ENCODE results near the gene MYH10.
A peak's percentile ranks its signal among the peaks of the same experiment; 100 is the strongest.

MYH10 gene

DNA sequence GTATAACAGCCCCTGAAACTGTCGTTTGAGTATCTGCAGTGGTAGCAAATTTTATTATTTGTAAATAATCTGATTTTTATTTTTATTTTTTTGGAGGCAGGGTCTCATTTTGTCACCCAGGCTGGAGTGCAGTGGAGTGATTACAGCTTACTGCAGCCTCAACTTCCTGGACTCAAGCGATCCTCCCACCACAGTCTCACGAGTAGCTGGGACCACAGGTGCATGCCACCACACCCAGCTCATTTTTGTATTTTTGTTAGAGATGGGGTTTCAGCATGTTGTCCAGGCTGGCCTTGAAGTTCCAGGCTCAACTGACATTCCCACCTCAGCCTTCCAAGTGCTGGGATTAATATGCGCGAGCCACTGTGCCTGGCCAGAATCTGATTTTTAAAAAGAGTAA lies 192.1 kb downstream of the MYH10 start:
- Histone ChIP-seq H3K36me3 (ENCODE audit: control insufficient read depth in 1 of 2, insufficient read depth in 2 of 2, low read length in 2 of 2) (peaks cover 0 to 6% of the 10 kb centered on the region in 2 donors), H3K4me1 (ENCODE audit: control insufficient read depth in 1 of 2, insufficient read depth in 2 of 2, low read length in 2 of 2) (peaks cover 0 to 9% of the 10 kb centered on the region in 2 donors), H3K9me3 (ENCODE audit: control insufficient read depth in 1 of 2, low read length in 2 of 2) (no peaks in the 10 kb centered on the region), H3K27ac (ENCODE audit: low read length) (no peak overlapping the region), H3K27me3 (ENCODE audit: low read depth, low read length) (no peaks in the 10 kb centered on the region), H3K4me3 (ENCODE audit: low read depth in 1 of 2, low read length in 2 of 2) (no peak overlapping the region)

DNA sequence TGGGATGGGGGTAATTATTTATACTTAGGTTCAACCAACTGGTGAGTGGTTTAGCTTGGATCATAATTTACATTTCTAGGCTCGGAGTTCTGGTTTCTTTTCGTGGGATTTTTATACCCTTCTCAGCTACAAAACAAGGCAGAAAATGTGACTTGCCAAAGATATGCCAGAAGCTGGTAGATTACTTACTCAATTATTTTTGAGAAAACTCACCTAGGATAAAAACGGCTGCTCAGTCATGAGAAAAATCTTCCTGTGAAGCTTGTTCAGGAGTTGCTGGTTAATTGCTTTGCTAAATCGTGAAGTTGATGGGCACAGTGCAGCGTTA lies 193.7 kb downstream of the MYH10 start:
- Histone ChIP-seq H3K27ac (ENCODE audit: low read length) (peak overlapping the region; percentile 89), H3K4me3 (ENCODE audit: low read depth in 1 of 2, low read length in 2 of 2) (peak overlapping the region; percentile 83 to 86), H3K4me1 (ENCODE audit: control insufficient read depth in 1 of 2, insufficient read depth in 2 of 2, low read length in 2 of 2) (peaks cover 0 to 9% of the 10 kb centered on the region in 2 donors), H3K27me3 (ENCODE audit: low read depth, low read length) (no peaks in the 10 kb centered on the region), H3K36me3 (ENCODE audit: control insufficient read depth in 1 of 2, insufficient read depth in 2 of 2, low read length in 2 of 2) (peaks cover 0 to 6% of the 10 kb centered on the region in 2 donors), H3K9me3 (ENCODE audit: control insufficient read depth in 1 of 2, low read length in 2 of 2) (no peaks in the 10 kb centered on the region)

DNA sequence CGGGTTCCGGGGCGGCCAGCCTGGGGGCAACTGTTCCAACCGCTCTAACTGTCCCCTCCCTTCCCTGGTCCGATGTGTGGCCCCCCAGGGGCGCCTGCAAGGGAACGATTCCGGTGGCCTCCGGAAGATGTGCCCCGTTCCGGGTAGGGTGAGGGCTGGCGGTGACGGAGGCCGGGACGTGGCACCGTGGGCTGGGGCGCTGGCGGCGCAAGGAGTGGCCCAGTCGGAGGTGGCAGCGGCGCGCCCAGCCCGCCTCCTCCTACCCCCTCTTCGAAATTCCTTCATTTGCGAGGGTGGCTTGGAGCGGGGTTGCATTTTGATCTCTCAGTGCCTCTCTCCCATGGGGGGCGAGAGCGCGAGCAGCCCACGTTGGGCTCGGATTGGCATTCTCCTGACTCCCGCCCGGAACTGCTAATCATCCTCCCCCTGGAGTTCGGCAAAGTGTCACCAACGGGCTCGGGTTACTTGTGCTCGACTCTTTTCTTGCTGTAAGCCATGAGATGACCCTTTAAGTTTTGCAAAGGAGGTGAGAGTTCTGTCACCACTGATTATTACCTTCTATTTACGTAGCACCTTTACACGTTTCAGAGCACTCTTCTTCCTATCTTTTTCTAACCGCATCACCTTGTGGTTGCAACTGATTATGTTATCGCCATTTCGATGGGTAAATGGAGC lies 194.2 kb downstream of the MYH10 start:
- Histone ChIP-seq H3K27me3 (ENCODE audit: low read depth, low read length) (no peaks in the 10 kb centered on the region), H3K36me3 (ENCODE audit: control insufficient read depth in 1 of 2, insufficient read depth in 2 of 2, low read length in 2 of 2) (peaks cover 0 to 6% of the 10 kb centered on the region in 2 donors), H3K4me1 (ENCODE audit: control insufficient read depth in 1 of 2, insufficient read depth in 2 of 2, low read length in 2 of 2) (peaks cover 0 to 9% of the 10 kb centered on the region in 2 donors), H3K4me3 (ENCODE audit: low read depth in 1 of 2, low read length in 2 of 2) (peak overlapping the region; percentile 83 to 86), H3K27ac (ENCODE audit: low read length) (peak overlapping the region; percentile 89), H3K9me3 (ENCODE audit: control insufficient read depth in 1 of 2, low read length in 2 of 2) (no peaks in the 10 kb centered on the region)

DNA sequence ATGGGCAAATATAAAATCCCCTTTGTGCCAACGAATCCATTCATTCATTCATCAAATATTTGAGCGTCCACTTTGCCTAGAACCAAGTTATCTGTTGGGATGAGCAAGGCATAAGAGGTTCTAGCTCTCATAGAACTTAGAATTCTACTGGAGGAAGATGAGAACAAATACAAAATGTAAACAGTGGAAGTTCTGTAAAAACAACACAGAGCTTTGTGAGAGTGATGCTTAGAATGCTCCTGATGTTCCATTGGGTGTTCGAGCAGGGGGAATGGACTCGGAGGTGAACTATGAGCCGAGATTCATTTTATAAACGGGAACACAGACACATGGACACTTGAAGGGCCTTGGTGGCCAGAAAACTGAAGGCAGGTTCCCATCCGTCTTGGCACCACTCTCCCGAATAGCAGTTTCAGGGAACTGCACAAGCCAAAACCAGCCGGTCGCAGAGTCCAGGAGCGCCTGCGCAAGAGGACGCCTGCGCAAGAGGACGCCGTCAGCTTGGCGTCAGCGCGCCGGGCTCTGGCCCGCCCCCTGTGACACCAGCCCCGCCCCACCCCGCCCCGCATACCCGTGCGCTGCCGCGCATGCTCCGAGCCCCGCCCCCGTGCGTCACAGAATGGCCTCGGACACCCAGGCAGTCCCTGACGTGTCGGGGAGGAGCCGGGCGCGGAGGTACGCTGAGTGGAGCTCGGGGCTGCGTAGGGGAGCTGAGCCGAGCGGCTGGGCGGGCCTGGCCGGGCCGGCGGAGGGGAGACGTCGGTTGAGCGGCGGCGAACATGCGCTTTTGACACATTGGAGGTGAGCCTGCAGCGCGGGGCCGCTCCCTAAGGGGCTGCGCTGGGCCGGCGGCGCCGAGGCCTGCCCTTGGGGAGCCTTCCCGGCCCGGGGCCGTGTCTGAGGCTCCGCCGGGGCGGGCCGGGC lies 195.0 kb downstream of the MYH10 start, which contains the start of gene NDEL1:
Gene NDEL1 (plus strand): TSS at position 640 of the 924 bp plus-strand sequence. CDS start 8,388 bp downstream, outside the sequence.
- Histone ChIP-seq H3K9me3 (ENCODE audit: control insufficient read depth in 1 of 2, low read length in 2 of 2) (no peaks in the 10 kb centered on the region), H3K27ac (ENCODE audit: low read length) (peak within 1 kb of the TSS; percentile 98), H3K4me1 (ENCODE audit: control insufficient read depth in 1 of 2, insufficient read depth in 2 of 2, low read length in 2 of 2) (peaks cover 0 to 9% of the 10 kb centered on the region in 2 donors), H3K4me3 (ENCODE audit: low read depth in 1 of 2, low read length in 2 of 2) (peak within 1 kb of the TSS; percentile 83 to 91), H3K27me3 (ENCODE audit: low read depth, low read length) (no peaks in the 10 kb centered on the region), H3K36me3 (ENCODE audit: control insufficient read depth in 1 of 2, insufficient read depth in 2 of 2, low read length in 2 of 2) (peaks cover 0 to 6% of the 10 kb centered on the region in 2 donors)

DNA sequence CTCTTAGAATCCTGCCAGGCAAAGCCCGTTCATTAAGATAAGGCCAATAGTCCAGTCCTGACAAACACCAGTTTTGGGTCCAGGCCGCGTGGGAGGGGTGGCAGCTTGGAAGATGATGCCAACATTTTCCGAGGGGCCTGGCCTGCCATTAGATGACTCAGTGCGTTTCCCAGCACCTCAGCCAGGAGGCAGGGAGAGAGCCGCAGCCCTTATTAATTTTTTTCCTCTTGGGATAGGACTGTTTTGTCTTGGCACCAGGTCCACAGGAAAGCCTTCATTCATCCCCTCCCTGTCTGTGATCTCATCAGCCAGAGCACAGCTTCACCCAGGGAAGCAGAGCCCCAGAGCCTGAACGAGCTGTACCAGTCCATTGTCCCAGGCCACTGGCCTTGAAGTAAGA lies 199.6 kb downstream of the MYH10 start:
- Histone ChIP-seq H3K27ac (ENCODE audit: low read length) (peak overlapping the region; percentile 58), H3K4me3 (ENCODE audit: low read depth in 1 of 2, low read length in 2 of 2) (no peak overlapping the region), H3K9me3 (ENCODE audit: control insufficient read depth in 1 of 2, low read length in 2 of 2) (no peaks in the 10 kb centered on the region), H3K27me3 (ENCODE audit: low read depth, low read length) (no peaks in the 10 kb centered on the region), H3K36me3 (ENCODE audit: control insufficient read depth in 1 of 2, insufficient read depth in 2 of 2, low read length in 2 of 2) (peaks cover 0 to 2% of the 10 kb centered on the region in 2 donors), H3K4me1 (ENCODE audit: control insufficient read depth in 1 of 2, insufficient read depth in 2 of 2, low read length in 2 of 2) (no peaks in the 10 kb centered on the region)

DNA sequence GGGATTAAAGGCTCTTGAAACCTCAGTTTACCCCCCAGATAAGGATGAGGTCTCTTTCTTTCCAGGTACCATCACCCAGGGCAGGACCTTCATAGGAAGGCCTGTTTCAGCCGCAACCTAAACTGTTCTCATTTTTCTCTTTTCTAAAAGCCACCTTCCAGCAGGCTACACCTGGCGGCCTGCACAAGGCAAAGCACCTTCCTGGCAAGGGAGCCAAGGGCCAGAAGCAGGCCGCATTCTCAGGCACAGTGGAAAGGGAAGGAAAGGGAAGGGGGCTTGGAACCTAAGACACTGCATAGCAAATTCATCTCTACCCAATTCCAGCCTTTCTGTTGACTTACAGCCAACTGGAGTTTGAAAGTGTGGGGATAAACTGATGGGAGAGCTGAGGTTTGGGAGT lies 203.7 kb downstream of the MYH10 start:
- H3K9me3 ChIP-seq (ENCODE audit: control insufficient read depth in 1 of 2, low read length in 2 of 2) = no peaks in the 10 kb centered on the region
- no peak overlapping the region for H3K27ac ChIP-seq (ENCODE audit: low read length)
- no peaks in the 10 kb centered on the region for H3K27me3 ChIP-seq (ENCODE audit: low read depth, low read length)
- H3K4me3 ChIP-seq (ENCODE audit: low read depth in 1 of 2, low read length in 2 of 2) = no peak overlapping the region
- H3K36me3 ChIP-seq (ENCODE audit: control insufficient read depth in 1 of 2, insufficient read depth in 2 of 2, low read length in 2 of 2) = no peaks in the 10 kb centered on the region
- H3K4me1 ChIP-seq (ENCODE audit: control insufficient read depth in 1 of 2, insufficient read depth in 2 of 2, low read length in 2 of 2) = no peaks in the 10 kb centered on the region

DNA sequence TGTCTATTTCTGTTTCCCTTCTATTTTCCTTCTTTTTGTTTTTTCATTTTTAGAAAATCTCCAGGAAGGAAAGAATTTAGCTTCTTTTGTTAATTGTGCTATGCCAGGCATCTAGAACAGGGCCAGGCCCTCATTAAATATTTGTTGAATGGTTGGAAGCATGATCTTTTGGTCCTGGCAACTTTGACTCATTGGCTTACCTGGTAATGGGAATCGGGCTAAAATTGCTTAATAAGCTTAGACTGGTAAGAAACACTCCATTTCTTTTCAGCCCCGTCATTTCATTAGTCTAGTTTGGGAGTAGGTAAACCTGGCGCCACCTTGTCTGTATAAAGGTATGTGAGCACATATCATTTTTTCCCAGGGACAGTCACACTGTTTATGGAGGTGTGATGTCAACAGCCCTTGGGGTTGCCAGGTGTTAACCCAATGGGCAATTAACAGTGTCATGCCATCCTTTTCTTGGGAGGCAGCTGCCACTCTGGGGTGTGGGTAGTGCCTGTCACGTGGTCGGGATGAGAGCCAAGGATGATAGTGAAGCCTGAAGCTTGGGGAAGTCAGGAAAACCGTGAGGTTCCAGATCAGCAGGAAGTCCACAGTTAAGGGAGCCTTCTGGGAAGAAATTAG lies 204.3 kb downstream of the MYH10 start:
- H3K27me3 ChIP-seq (ENCODE audit: low read depth, low read length) = no peaks in the 10 kb centered on the region
- H3K9me3 ChIP-seq (ENCODE audit: control insufficient read depth in 1 of 2, low read length in 2 of 2) = no peaks in the 10 kb centered on the region
- H3K4me1 ChIP-seq (ENCODE audit: control insufficient read depth in 1 of 2, insufficient read depth in 2 of 2, low read length in 2 of 2) = no peaks in the 10 kb centered on the region
- no peak overlapping the region for H3K4me3 ChIP-seq (ENCODE audit: low read depth in 1 of 2, low read length in 2 of 2)
- H3K36me3 ChIP-seq (ENCODE audit: control insufficient read depth in 1 of 2, insufficient read depth in 2 of 2, low read length in 2 of 2) = no peaks in the 10 kb centered on the region
- H3K27ac ChIP-seq (ENCODE audit: low read length) = no peak overlapping the region
